Measurements from ENCODE around the gene JARID2. TPM values are rescaled to one million over a fixed set of nuclear protein-coding genes. Genes with fewer than 3 reads are reported as not detected.

The JARID2 gene
- total and polyA plus RNA-seq, 2 of the 13 experiments (the other 11 are each of a cell fraction or from before 2014, with no cell fraction given), result 7.5 to 10.3 TPM

DNA sequence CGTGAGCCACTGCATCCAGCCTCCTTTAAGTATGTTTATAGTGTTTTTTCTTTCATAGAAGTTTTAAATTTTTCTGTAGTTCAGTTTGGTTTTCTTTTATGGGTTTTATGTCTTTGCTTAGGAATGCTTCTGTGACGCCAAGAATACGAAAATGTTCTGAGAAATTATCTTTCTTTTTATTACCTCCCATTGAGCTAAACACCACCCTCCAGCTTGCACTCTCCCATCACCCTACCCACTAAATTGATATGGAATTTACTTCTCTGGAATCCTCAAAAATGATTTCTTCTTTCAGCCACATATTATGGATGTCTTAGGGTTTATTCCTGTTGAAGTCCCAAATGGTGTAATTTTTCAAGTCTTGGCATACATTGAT lies 38.1 kb downstream of the JARID2 start (continued):
- TF ChIP-seq, protein P1, sequence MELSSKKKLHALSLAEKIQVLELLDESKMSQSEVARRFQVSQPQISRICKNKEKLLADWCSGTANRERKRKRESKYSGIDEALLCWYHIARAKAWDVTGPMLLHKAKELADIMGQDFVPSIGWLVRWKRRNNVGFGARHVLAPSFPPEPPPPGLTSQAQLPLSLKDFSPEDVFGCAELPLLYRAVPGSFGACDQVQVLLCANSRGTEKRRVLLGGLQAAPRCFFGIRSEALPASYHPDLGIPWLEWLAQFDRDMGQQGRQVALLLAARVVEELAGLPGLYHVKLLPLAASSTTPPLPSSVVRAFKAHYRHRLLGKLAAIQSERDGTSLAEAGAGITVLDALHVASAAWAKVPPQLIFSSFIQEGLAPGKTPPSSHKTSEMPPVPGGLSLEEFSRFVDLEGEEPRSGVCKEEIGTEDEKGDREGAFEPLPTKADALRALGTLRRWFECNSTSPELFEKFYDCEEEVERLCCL (CRISPR knock-in tag; IDR thresholded peaks at IDR 0.05; ENCODE audit: borderline replicate concordance), result no peak
- TF ChIP-seq SP2 (CRISPR knock-in tag; IDR thresholded peaks at IDR 0.05), result no peak
- TF ChIP-seq, protein P2, sequence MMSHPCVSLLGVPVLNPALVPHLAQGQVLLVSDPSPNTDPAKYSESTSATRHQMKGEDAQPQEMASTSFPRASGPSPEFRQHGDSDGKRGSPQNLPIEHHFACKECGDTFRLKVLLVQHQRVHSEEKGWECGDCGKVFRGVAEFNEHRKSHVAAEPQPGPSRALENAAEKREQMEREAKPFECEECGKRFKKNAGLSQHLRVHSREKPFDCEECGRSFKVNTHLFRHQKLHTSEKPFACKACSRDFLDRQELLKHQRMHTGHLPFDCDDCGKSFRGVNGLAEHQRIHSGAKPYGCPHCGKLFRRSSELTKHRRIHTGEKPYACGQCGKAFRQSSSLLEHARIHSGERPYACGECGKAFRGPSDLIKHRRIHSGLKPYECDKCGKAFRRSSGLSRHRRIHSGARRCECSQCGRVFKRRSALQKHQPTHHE (CRISPR knock-in tag; IDR thresholded peaks at IDR 0.05; ENCODE audit: borderline replicate concordance), result no peak
- TF ChIP-seq, protein P3, sequence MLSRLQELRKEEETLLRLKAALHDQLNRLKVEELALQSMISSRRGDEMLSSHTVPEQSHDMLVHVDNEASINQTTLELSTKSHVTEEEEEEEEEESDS (CRISPR knock-in tag; IDR thresholded peaks at IDR 0.05; ENCODE audit: borderline replicate concordance), result no peak
- TF ChIP-seq POLR2G (IDR thresholded peaks at IDR 0.05; ENCODE audit: low read depth, low read length), result no peak
- TF ChIP-seq FOXJ3 (CRISPR knock-in tag; IDR thresholded peaks at IDR 0.05; ENCODE audit: borderline replicate concordance), result no peak
- TF ChIP-seq HMG20B (CRISPR knock-in tag; conservative IDR thresholded peaks at IDR 0.05), result no peak

DNA sequence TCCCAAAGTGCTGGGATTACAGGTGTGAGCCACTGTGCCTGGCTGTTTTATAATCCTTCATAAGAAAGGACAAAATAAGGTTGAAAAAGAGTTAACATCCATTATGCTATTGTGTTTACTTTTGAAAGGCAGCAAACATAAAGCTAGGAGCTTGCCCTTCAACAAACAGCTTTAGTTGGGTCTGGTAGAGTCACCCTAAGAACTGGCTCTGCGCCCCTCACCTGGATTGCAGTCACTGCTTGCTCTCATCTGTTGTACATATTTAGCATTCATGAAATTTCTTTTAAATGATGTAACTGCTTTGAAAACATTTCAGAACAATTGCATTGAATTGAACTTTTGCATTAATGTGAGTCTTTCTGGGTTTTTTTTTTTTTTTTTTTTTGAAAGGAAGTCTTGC lies 38.9 kb downstream of the JARID2 start:
- ChIA-PET CTCF (ENCODE audit: low intra/inter-chr PET ratio, low total read pairs) (no interaction called here), POLR2A (interaction anchor here (1.0 kb wide), 2 partner anchors 19 to 39 kb away, joined by 3 read pairs; partner anchors contain the start of gene JARID2)
- Histone ChIP-seq H3K36me3 (replicated peaks in 1 of 2; ENCODE audit: control insufficient read depth in 1 of 2, insufficient read depth in 2 of 2, low read length in 2 of 2) (no peaks in the 10 kb centered on the region), H3K4me1 (ENCODE audit: insufficient read depth, low read length) (peaks cover 58% of the 10 kb centered on the region), H3K27me3 (ENCODE audit: control insufficient read depth in 1 of 2, insufficient read depth in 2 of 2, low read length in 2 of 2) (no peaks in the 10 kb centered on the region), H4K20me1 (ENCODE audit: insufficient read depth, low read length) (peaks cover 15% of the 10 kb centered on the region; the same call in 1 of the 2 replicates), H3K9ac (ENCODE audit: insufficient read depth, low read depth, low read length) (no peak overlapping the region), H2AFZ (ENCODE audit: low read length) (no peak overlapping the region), H3K4me2 (ENCODE audit: low read depth, low read length) (no peak overlapping the region), H3K4me3 (replicated peaks in 1 of 3; ENCODE audit: insufficient read depth in 1 of 3, low read depth in 2 of 3, low read length in 3 of 3) (no peak overlapping the region), H3K9me3 (ENCODE audit: low read length) (no peaks in the 10 kb centered on the region), H3K27ac (ENCODE audit: extremely low read length, insufficient read depth, low read length) (peak overlapping the region; percentile 6), H3K79me2 (ENCODE audit: insufficient read depth, low read length) (peaks cover 62% of the 10 kb centered on the region)
- peak; percentile 56 for ATAC-seq
- WGBS (ENCODE audit: low lambda C conversion rate), result 90% methylated on average over 1 of the region's 1 CpG
- FAIRE-seq, result no peak
- in situ Hi-C loops (cut with HindIII; ENCODE audit: extremely low pct_ligation_motif_present, low pct_unique_long_range_greater_than_20kb), result no loop called here
- no TSS peak for BruUV-seq (replicated peaks)
- intact Hi-C loops (cut with micrococcal nuclease; ENCODE audit: unreplicated experiment), result loop anchor here (5.0 kb wide), 1 partner anchor 38 kb away; no protein-coding TSS in a partner anchor
- DNase-seq (ENCODE audit: low spot score), result peak; percentile 54
- TF ChIP-seq NAIF1 (CRISPR knock-in tag; IDR thresholded peaks at IDR 0.05; ENCODE audit: borderline replicate concordance) (no peak), FOSL1 (CRISPR knock-in tag; IDR thresholded peaks at IDR 0.05; ENCODE audit: borderline replicate concordance) (no peak), TSC22D2 (CRISPR knock-in tag; IDR thresholded peaks at IDR 0.05; ENCODE audit: borderline replicate concordance) (no peak), RELA (CRISPR knock-in tag; IDR thresholded peaks at IDR 0.05) (no peak), ZFAT (CRISPR knock-in tag; conservative IDR thresholded peaks at IDR 0.05) (no peak), XRCC5 (optimal IDR thresholded peaks at IDR 0.05; ENCODE audit: low read length) (no peak), CBFB (CRISPR knock-in tag; IDR thresholded peaks at IDR 0.05) (no peak), GABPA (IDR thresholded peaks at IDR 0.05; ENCODE audit: low read depth, low read length) (no peak), GABPA (CRISPR knock-in tag; IDR thresholded peaks at IDR 0.05; ENCODE audit: low read depth) (no peak), ZNF775 (CRISPR knock-in tag; IDR thresholded peaks at IDR 0.05; ENCODE audit: borderline replicate concordance) (no peak), ZNF564 (CRISPR knock-in tag; IDR thresholded peaks at IDR 0.05) (no peak), POLR2AphosphoS2 (IDR thresholded peaks at IDR 0.05; ENCODE audit: low read depth, low read length) (no peak)
- TF ChIP-seq, protein P4, sequence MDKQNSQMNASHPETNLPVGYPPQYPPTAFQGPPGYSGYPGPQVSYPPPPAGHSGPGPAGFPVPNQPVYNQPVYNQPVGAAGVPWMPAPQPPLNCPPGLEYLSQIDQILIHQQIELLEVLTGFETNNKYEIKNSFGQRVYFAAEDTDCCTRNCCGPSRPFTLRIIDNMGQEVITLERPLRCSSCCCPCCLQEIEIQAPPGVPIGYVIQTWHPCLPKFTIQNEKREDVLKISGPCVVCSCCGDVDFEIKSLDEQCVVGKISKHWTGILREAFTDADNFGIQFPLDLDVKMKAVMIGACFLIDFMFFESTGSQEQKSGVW (CRISPR knock-in tag; IDR thresholded peaks at IDR 0.05; ENCODE audit: borderline replicate concordance), result no peak
- TF ChIP-seq, protein P5, sequence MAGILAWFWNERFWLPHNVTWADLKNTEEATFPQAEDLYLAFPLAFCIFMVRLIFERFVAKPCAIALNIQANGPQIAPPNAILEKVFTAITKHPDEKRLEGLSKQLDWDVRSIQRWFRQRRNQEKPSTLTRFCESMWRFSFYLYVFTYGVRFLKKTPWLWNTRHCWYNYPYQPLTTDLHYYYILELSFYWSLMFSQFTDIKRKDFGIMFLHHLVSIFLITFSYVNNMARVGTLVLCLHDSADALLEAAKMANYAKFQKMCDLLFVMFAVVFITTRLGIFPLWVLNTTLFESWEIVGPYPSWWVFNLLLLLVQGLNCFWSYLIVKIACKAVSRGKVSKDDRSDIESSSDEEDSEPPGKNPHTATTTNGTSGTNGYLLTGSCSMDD (CRISPR knock-in tag; IDR thresholded peaks at IDR 0.05), result no peak

Data from HepG2 (cell line).